ENCODE results near the gene TRMT10C. TPM values are rescaled to one million over a fixed set of nuclear protein-coding genes. Genes with fewer than 3 reads are reported as not detected.
"Not testable (repeated sequence)": the region's sequence is repeated elsewhere in the genome, so short reads cannot be mapped to it uniquely, and the experiment has no call there.

Gene TRMT10C
- total RNA-seq, 2 donors from 2014 or later = 41.4 to 41.8 TPM

- WGBS, 2 experiments (ENCODE audit: insufficient coverage in 1 of 2, insufficient read length in 1 of 2) = 95% methylated on average over 2 of the region's 2 CpGs; no CpG with 5 or more reads in 1 of the 2 experiments
These were observed 13.1 kb upstream of the TRMT10C start for GRCh38 chr3:101548527-101549105.

GRCh38 chr3:101549473-101549872 is 12.2 kb upstream of the TRMT10C start:
- Mint-ChIP-seq H3K9me3 (peaks cover 48% of the 10 kb centered on the region), H3K4me3 (no peak overlapping the region), H3K27me3 (ENCODE audit: insufficient read depth) (no peaks in the 10 kb centered on the region), H3K36me3 (ENCODE audit: low read depth) (peaks cover 14% of the 10 kb centered on the region), H3K4me1 (peaks cover 4% of the 10 kb centered on the region), H3K27ac (no peak overlapping the region)
- DNase-seq = no peak
- Histone ChIP-seq H3K36me3 (ENCODE audit: control insufficient read depth, insufficient read depth, low read length) (no peaks in the 10 kb centered on the region), H3K9me3 (ENCODE audit: control insufficient read depth, low read length) (peaks cover 7% of the 10 kb centered on the region), H3K4me3 (ENCODE audit: low read length) (no peak overlapping the region), H3K4me1 (ENCODE audit: control insufficient read depth, insufficient read depth, low read length) (no peaks in the 10 kb centered on the region), H3K9ac (ENCODE audit: extremely low read depth, low read length, poor library complexity, severe bottlenecking) (no peak overlapping the region), H3K27me3 (ENCODE audit: control insufficient read depth, insufficient read depth, low read length, poor library complexity, severe bottlenecking) (no peaks in the 10 kb centered on the region), H3K27ac (ENCODE audit: low read depth, low read length) (no peak overlapping the region)
- WGBS, 2 experiments (ENCODE audit: insufficient coverage in 1 of 2, insufficient read length in 1 of 2) = 92% methylated on average over 1 of the region's 1 CpG; no CpG with 5 or more reads in 1 of the 2 experiments
- TF ChIP-seq CTCF (conservative IDR thresholded peaks at IDR 0.05) = no peak

More at GRCh38 chr3:101548527-101549105, 13.1 kb upstream of the TRMT10C start:
- no peaks in the 10 kb centered on the region for H3K4me1 ChIP-seq (ENCODE audit: control insufficient read depth, insufficient read depth, low read length)
- no peak overlapping the region for H3K9ac ChIP-seq (ENCODE audit: extremely low read depth, low read length, poor library complexity, severe bottlenecking)
- peaks cover 40% of the 10 kb centered on the region for H3K9me3 Mint-ChIP-seq
- no peak for DNase-seq
- H3K4me3 Mint-ChIP-seq = no peak overlapping the region
- H3K27ac Mint-ChIP-seq = no peak overlapping the region
- H3K27ac ChIP-seq (ENCODE audit: low read depth, low read length) = no peak overlapping the region
- peaks cover 4% of the 10 kb centered on the region for H3K4me1 Mint-ChIP-seq
- no peaks in the 10 kb centered on the region for H3K27me3 ChIP-seq (ENCODE audit: control insufficient read depth, insufficient read depth, low read length, poor library complexity, severe bottlenecking)
- no peaks in the 10 kb centered on the region for H3K27me3 Mint-ChIP-seq (ENCODE audit: insufficient read depth)
- H3K36me3 Mint-ChIP-seq (ENCODE audit: low read depth) = peaks cover 13% of the 10 kb centered on the region
- peaks cover 7% of the 10 kb centered on the region for H3K9me3 ChIP-seq (ENCODE audit: control insufficient read depth, low read length)
- TF ChIP-seq CTCF (conservative IDR thresholded peaks at IDR 0.05) = no peak
- H3K36me3 ChIP-seq (ENCODE audit: control insufficient read depth, insufficient read depth, low read length) = no peaks in the 10 kb centered on the region
- H3K4me3 ChIP-seq (ENCODE audit: low read length) = no peak overlapping the region

- DNase-seq; H3K27me3 ChIP-seq (ENCODE audit: control insufficient read depth, insufficient read depth, low read length, poor library complexity, severe bottlenecking); H3K27ac ChIP-seq (ENCODE audit: low read depth, low read length); H3K4me1 ChIP-seq (ENCODE audit: control insufficient read depth, insufficient read depth, low read length); H3K4me1 Mint-ChIP-seq; H3K4me3 ChIP-seq (ENCODE audit: low read length); H3K36me3 ChIP-seq (ENCODE audit: control insufficient read depth, insufficient read depth, low read length); H3K9ac ChIP-seq (ENCODE audit: extremely low read depth, low read length, poor library complexity, severe bottlenecking); H3K4me3 Mint-ChIP-seq; H3K27ac Mint-ChIP-seq; H3K9me3 ChIP-seq (ENCODE audit: control insufficient read depth, low read length); H3K27me3 Mint-ChIP-seq (ENCODE audit: insufficient read depth): not testable (repeated sequence)
- 88 to 93% methylated on average over 15 to 50 of the region's 50 CpGs for WGBS, 2 experiments (ENCODE audit: insufficient coverage in 1 of 2, insufficient read length in 1 of 2)
- Mint-ChIP-seq H3K36me3 (ENCODE audit: low read depth) (peaks cover 15% of the 10 kb centered on the region), H3K9me3 (peaks cover 54% of the 10 kb centered on the region)
These were observed 10.1 kb upstream of the TRMT10C start for GRCh38 chr3:101551359-101552081.

GRCh38 chr3:101553381-101553780 is 8.3 kb upstream of the TRMT10C start:
- H3K9ac ChIP-seq (ENCODE audit: extremely low read depth, low read length, poor library complexity, severe bottlenecking); H3K4me1 ChIP-seq (ENCODE audit: control insufficient read depth, insufficient read depth, low read length); H3K9me3 ChIP-seq (ENCODE audit: control insufficient read depth, low read length); H3K4me1 Mint-ChIP-seq; H3K4me3 ChIP-seq (ENCODE audit: low read length); H3K4me3 Mint-ChIP-seq; H3K27ac Mint-ChIP-seq; H3K36me3 ChIP-seq (ENCODE audit: control insufficient read depth, insufficient read depth, low read length); H3K27ac ChIP-seq (ENCODE audit: low read depth, low read length); DNase-seq; H3K27me3 Mint-ChIP-seq (ENCODE audit: insufficient read depth): not testable (repeated sequence)
- H3K9me3 Mint-ChIP-seq = peaks cover 49% of the 10 kb centered on the region
- peaks cover 12% of the 10 kb centered on the region for H3K27me3 ChIP-seq (ENCODE audit: control insufficient read depth, insufficient read depth, low read length, poor library complexity, severe bottlenecking)
- H3K36me3 Mint-ChIP-seq (ENCODE audit: low read depth) = peaks cover 15% of the 10 kb centered on the region
- WGBS, 2 experiments (ENCODE audit: insufficient coverage in 1 of 2, insufficient read length in 1 of 2) = 79 to 92% methylated on average over 2 to 5 of the region's 5 CpGs
